HCEC 1CT (cell line): ENCODE measurements around the gene ATP8A2.

Source experiments
- DNase-seq: peaks from one replicate; pipeline ENCODE4 v3.0.0-alpha.2; 2017

Gene ATP8A2

DNA sequence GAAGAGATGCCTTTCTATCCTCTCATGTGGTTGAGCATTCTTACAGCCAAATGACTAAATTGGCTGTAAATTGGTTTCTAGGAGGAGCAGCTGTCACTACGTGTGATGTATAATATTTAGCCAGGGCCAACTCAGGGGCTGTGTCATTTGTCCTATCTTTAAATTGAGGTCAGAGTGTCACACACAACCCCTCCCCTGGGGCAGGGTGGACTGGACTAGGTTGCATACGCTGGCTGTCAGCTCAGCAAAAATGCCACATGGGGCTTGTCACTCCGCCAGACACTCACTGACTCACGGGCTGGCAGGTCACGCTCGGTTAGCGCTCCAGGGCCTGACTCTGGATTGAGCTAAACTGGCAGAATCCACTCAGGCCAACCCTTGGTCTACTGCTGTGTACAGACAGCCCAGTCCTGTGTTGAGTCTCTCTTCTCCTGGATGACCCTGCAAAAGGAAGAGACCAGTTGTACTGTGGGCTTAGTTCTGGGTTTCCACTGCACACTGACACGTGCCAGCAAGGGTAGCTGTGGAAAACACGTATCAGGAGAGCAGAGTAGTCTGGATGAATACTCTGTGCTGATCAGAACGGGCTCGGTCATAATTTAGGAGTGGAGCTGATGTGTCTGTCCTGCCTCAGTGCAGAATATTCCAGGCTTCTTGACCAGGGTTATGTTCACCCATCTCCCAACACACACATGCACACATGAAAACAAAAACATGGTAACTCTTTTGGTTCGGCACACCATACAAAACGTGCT lies 650.9 kb downstream of the ATP8A2 start:
- no peak for DNase-seq

DNA sequence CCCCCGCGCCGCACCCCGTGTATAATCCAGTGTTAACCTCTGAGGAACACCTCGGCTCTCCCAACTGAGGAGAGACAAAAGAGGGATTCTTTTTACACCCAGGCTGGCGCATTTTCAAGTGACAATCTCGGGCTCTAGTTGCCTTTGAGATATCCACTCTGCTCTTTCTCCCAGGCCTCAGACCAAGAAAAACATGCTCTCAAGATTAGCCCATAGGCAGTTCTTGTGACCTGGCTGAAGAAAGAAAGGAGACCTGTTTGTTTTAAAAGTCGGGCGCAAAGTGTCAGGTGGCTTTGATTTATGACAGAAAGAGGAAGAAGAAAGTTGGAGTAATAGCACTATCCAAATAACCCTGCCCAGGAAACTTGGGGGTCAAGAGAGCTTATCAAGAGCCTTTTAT lies 652.8 kb downstream of the ATP8A2 start:
- no peak for DNase-seq

DNA sequence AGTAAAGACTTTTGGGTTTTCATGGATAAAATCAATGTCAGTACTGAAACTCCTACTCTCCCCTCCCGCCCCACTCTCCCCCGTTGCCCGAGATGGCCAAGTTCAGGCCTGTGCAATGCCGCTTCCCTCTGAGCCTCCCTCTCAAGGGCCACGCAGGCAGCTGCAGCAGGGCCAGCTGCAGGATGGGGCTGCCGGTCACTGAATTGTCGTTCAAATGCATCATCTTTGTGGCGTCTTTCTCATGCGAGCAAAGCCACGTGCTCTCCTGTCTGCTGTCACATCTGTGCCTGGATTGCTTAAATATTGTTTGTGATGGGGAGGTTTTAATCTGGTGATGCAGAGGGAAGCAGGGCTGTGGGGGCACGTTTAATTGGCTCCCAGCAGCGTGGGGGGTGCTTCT lies 653.4 kb downstream of the ATP8A2 start:
- no peak for DNase-seq

DNA sequence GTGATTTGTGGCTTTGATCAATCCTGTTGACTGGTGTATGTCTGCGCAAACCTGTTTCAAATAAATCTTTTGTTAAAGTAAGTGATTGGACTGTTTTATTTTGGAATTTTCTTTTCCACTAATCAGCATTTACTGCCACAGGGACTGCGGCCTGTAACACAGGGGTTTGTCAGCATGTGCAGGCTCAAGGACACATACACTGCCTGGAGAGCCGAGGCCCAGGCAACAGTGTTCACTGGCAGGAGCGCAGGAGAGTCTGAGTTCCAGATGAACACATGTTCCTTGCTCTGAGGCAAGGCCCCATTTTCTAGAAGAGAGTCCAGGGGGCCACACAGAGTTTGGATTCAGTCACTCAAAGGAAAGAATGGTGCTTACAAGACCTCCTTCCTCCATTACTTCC lies 654.0 kb downstream of the ATP8A2 start:
- no peak for DNase-seq

DNA sequence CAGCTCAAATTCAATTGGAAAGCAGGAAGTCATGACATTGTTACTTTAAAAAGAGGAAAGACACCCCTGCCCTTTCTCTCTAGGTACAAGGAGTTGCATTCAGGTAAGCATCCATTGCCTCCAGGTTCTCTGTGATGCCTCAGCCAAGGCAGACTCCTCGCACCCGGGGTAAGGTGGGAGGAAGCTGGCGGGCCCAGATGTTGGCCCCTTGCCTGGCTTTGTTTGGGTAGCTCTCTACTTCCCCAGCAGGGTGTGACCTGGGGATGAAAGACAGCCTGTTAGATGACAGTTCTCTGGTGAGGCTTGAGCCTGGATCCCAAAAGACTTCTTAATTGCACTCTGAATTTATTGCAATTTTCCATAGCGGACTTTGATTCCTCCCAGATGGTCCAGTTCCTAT lies 654.4 kb downstream of the ATP8A2 start:
- DNase-seq, result no peak

DNA sequence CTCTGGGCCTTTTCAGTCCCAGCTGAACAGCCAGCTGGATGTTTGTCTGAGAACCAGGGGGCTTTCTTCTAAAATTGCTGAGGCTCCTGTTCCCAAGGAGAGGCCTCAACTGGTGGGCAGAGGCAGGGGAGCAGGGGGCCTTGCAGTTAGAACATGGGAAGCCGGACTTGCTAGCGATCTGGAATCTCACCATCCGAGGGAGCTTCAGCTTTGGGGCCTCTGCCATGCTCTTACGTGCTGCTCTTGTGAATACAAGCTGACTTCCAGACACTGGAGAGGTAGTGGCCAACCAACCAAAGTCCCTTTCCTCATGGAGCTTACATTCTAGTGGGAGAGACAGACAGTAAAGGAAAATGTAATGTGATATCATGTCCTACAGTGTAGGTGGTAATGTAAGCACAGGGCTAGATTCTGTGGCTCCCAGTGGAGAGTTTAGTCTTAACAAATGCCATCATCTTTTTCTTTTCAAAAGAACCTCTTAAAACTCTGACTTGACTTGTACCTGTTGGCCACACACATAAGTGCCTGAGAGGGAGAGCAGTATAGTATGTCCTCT lies 657.9 kb downstream of the ATP8A2 start:
- DNase-seq, result no peak

DNA sequence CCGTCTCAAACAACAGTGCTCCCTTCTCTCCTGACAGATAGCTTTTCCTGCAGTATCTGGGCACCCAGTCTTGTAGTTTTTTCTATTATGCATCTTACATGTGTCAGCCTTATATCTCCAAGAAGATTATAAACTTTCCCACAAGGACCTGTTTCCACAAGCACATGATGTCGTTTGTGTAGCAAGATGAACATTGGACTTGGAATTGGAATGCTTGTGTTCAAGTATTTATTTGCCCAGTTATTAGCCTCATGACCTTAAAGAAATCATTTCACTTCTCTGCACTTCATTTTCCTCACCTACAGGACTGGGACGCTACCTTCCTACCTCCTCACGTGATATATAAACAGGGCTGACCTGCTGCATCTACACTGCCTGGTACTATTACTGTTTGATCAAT lies 658.6 kb downstream of the ATP8A2 start:
- DNase-seq, result no peak

DNA sequence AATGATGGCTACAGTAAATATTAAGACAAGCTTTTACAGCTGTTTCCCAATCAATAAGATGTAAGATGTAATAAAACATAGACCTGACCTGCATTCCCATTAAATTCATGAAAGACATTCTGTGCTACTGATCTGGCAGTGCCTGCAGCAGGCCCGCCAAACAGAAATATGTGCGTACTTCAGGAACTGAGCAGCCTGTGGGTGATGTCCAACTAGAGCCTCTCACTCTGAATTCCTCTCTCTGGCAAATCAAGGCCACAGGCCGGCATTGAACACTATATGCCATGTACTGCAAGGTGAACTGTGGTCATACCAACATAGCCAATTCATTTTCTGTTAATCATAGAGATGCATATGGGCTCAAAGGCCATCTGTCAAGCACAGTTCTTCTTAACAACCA lies 662.2 kb downstream of the ATP8A2 start:
- DNase-seq, result no peak

DNA sequence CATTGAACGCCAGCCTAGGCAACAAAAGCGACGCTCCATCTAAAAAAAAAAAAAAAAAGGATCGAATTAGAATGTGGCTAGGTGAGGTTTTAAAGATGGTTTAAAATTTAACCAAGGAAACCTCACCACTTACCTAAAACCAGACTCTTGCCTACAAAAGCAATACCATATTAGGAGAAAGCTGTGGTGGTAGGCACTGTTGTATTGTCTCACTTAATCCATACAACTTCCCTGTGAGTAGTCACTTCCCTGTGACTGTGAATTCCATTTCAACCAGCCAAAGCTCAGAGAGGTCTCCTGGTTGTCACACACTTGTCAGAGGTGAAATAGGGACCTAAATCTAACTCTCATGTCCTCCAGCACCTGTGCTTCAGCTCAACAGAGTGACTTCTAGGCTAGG lies 664.6 kb downstream of the ATP8A2 start:
- no peak for DNase-seq

DNA sequence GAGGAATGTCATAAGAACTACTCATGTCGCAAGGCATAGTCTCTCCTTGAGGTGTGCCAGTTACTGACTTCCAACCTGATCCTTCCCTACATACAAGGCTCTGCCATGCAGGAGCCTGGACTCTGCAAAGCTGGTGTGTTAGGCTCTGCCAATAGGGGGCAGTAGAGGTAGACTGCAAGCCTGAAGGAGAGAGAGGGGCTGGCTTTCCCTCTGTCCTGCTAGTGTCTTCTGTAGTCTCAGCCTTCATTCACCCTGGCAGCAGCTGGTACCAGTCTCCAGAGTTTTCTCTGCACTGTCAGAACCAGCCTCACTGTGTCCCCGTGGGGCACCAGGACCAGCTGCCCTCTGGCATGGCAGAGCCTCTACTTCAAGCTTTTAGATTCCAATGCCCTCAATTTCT lies 665.5 kb downstream of the ATP8A2 start:
- no peak for DNase-seq

DNA sequence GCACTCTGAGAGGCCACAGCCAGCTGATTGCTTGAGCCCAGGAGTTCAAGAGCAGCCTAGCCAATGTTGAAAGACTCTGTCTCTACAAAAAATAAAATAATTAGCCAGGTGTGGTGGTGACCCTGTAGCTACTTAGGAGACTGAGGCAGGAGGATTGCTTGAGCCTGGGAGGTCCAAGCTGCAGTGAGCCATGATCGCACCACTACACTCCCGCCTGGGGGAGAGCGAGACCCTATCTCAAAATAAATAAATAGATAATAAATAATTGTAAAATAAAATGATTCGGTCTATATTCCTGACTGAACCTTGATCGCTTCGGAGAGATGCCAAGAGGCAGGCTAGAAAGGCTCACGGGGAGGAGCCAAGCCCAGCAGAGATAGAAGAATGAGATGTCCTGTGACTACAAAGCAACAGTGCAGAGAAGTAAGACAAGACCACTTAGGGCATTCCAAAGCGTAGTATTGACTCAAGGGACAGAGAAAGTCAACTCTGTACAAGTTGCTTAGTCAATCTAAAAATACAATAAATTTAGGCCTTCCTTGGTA lies 667.2 kb downstream of the ATP8A2 start:
- no peak for DNase-seq

DNA sequence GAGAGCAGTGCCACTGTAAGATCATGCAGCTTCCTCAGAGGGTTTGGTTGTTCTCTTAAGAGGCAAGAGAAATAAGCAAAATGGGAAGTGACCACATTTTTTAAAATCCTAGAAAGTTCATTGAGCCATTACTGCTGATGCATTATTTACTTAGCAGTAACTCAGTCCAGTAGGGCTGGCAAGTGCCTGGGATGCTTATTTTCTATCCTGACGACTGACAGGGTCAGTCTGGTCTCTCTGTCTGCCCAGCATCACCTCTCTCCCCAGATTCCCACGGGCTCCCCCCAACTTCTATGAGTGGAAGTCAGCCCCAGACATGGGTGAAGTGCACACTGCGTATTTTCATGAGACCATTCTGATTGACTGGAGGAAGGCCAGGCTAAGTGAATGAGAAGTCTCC lies 669.7 kb downstream of the ATP8A2 start:
- DNase-seq, result no peak

DNA sequence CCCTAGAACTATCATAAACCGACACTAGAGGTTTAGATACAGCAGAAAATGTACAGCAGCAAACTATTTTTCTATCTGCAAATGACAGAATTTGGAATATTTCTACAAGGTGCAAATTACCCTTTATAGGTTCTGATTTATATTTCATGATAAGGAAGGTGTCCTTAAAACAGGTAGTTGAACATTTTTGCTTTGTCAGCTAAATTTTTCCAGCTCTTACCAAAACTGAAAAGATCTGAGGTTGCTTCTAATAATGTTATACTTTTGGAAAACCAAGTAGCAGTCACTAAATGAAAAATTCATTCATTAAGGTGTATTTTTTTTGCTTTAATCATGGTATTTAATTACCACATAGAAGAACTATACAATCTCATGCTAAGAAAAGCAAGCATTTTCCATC lies 671.0 kb downstream of the ATP8A2 start:
- DNase-seq, result no peak

DNA sequence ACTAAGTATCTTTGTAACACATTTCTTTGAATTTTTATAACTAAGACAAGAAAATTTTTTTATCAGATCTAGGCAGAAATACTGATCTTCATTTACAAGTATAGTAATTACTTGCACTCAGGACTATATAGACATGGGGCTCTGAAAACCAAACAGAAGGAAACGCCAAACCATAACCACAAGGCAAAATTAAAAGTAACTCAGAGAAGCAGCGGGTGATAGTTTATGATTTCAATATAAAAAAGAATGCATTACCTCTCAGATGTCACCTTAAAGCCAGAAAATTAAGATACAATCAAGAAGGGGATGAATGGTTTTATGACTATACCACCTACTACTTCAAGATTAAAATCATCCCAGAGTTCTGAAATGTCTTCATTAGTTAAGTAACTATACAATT lies 673.4 kb downstream of the ATP8A2 start:
- DNase-seq, result no peak

DNA sequence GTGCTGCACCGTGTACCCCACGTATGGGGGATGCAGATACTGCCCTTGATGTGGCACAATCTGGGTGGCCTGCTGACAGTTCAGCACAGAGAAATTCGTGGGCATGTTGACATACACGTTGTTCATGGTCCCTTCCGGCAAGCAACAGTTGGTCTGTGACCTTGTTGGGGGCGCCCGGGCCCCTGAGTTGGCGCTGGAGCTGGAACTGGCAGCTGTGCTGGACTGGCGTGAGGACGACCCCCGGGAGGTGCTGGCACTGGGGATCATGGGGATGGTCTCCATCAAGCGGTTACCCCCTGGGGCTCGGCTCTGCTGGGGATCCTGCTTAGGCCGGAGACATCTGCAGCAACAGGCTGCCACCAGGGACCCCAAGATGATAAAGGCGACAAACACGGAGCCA lies 674.9 kb downstream of the ATP8A2 start:
- no peak for DNase-seq

DNA sequence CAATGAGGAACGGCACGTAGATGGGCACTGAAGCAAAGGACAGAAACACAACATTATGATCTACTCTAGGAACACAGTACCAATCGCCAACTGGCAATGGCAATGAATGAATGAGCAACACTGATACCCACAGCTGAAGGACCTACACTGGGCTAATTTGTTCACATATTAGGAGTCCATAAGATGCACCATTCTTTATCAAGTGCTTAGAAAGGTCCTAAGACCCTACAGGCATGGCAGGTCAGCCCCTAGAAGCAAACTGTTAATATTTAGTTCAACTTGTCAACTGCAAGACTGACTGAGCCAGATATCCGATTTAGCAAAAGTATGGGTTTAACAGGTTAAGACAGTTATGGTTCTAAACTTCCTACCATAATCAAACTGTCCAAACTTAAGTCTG lies 675.3 kb downstream of the ATP8A2 start:
- DNase-seq, result no peak

DNA sequence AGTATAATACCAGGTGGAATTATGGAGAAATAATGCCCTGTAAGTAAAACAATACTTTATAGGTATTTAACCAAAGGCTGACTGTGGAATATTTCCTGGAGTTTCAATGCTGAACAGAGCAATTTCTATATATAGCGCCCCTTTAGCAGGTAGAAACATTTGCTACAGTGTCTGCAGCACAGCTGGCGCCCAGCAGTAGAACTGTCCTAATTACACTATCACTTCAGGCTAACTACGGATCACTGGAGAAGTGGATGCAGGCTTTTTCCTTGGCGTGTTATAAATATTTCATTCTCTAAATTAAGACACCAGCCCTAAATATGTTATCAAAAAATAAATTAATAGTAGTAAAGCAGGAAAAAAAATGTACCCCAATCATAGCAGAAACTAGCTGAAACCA lies 677.0 kb downstream of the ATP8A2 start:
- DNase-seq, result no peak

DNA sequence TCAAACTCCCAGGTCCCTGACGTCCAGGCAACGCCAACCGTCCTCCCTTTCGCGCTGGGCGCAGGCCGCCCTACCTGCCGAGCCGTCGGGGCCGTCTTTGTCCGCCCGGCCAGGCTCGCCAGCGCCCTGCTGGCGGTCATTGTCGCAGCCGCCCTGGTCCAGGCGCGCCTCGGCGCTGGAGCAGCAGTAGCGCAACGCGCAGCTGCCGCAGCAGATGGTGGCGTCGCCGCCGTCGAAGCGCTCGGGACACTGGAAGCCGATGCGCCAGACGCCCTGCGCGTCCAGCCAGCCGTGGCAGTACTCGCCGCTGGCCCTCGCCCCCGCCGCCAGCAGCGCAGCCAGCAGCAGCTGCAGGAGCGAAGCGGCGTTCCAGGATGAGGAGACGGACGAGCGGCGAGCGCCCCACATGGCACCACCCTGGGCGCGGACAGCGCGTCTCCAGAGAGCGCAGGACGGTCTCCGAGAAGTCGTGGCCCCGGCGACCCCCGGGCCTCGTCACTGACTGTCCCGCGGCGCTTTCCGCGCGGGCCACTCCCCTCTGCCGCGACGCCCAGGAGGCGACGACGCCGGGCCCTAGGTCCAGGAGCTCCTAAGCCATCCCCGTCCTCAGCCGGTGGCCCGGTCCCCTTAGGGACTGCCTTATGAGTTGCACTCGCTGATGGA lies 678.9 kb downstream of the ATP8A2 start:
- no peak for DNase-seq

DNA sequence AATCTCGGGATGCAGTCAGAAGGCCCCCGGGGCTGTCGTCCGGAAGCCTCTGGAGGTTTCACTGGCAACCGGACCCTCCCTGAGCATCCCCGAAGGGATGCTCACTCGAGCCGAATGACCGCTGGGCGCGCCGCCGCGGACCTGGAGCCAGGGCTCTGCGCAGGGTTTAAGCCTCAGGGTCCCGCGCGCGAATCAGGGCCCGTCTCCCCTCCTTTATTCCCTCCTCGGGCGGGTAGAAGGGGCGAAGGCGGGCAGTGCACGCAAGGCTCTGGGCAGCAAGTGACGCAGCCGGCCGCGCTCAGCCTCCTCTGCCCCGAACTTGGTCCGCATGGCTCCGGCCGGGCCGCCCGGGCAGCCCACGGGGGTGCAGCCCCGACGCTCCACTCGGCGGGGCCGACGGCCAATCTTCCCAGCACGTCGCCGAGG lies 679.5 kb downstream of the ATP8A2 start:
- no peak for DNase-seq

DNA sequence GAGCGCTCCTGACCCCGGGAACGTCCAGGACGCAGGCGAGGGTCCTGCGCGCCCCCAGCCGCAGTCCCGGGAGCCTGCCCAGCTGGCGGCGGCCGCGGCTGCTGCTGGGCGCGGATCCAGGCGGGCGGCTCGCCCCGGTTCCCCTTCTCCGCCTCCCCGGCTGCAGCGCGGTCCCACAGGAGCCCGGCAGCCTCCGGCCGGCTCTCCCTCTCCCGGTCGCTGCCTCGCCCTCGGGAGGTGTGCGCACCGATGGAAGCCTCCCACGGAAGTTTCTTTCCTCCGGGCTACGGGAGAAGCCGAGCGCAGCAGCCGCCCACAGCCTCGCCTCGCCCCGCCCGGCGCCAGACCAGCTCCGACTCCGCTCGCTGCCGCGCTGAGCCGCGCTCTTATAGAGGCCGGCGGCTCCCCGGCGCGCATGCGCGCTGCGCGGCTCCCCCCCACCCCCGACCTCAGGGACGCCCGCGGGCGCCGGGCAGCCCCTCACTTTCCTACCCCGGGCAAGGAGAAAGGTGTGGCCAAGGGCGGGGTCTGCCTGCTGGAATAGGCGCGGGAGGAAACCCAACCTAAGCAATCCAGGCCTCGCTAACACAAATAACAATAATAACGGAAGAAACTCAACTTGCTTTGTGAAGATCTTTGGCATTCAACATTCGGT lies 680.0 kb downstream of the ATP8A2 start, which contains the start of gene SHISA2:
TSS of gene SHISA2 (minus strand) at position 360 of the 655 bp plus-strand sequence. CDS start 1,041 bp downstream, outside the sequence.
- DNase-seq, result no peak

DNA sequence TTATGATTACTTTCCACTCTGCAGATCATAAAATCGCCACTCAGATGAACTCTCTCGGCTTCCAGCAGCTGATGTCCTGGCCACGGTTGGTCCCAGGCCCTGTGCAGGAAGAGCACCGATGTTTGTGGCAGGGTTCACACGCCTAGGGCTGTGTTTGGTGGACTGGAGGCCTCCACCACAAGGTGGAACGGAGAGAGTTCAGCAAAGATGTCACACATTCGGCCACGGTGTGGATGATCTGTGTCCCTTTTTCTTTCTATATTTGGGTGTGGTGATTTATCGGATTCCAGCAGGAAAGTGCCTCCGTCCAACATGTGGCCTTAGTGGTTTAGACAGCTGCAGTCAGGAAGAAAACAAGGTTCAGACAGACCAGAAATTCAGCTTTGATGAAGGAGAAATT lies 680.6 kb downstream of the ATP8A2 start:
- no peak for DNase-seq

DNA sequence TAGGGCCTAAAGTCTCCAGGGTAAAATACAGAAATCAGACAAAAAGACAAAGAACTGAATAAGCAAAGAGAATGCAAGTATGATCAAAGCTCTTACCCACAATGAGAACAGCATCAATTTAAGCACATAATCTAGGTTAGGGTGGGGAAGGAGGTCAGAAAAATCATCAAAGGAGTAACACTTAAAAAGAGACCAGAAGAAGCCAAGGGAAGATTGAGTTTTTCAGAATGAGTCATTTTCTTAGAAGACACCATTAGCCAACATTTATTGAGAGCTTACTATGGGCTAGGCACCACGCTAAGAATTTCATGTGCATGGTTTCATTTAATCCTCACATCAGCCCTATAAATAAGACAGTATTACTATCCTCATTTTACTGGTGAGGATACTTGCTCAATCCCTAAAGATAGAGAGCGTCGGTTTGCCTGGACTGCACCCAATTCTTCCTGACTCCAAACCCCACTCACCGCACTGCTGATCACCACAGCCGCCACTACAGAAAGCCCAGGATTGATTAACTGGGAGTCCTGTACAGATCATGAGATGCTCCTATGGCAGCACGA lies 681.7 kb downstream of the ATP8A2 start:
- no peak for DNase-seq

DNA sequence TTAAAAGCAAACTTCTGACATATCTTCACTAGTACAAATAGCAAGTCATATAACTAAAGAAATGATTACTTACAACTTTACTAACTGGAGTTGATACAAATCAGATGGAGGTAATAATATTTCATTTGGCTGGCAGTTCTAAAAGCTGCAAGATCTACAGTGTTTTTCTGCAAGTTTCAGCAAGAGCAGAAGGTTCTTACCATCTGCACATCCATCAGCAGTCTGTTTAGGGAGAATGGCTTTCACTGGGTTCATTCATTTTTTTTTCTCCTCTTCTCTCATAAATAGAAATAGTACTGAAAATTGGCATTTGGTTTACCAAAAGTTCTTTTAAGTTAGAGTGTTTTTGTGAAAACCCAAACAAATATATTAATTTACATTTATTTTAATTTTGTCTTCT lies 683.1 kb downstream of the ATP8A2 start:
- DNase-seq, result no peak
